MCF 10A (cell line): ENCODE measurements around the gene RAX2. TPM values are rescaled to one million over a fixed set of nuclear protein-coding genes. Genes with fewer than 3 reads are reported as not detected.
A peak's percentile ranks its signal among the peaks of the same experiment; 100 is the strongest.

Source experiments
- BruUV-seq: library from RNA; stranded (reverse); fragments of 400-500 nt; replicated peaks from 2 replicates; lab custom pipeline; 2021; lab: Mats Ljungman, UMichigan
- CTCF ChIA-PET: fragments of 300-600 bp; sonication (Branson Sonifier 250); formaldehyde crosslinking; extraction: SDS; loops from one replicate; lab custom pipeline; 2021; ENCODE audit warnings: antibody characterized with exemption, inconsistent platforms; lab: Yijun Ruan, JAX
- POLR2A ChIA-PET: fragments of 300-600, 350-650 bp; sonication (Branson Sonifier 250); formaldehyde crosslinking; extraction: SDS; loops from one replicate; lab custom pipeline; 2020; ENCODE audit warnings: antibody characterized with exemption, inconsistent platforms; lab: Yijun Ruan, JAX
- DNase-seq: peaks from one replicate; pipeline ENCODE4 v3.0.0-alpha.2; 2018; ENCODE audit not compliant: unreplicated experiment
- H3K27ac Mint-ChIP-seq: one replicate; pipeline ENCODE4 v1.8.0; 2022; ENCODE audit warnings: mild to moderate bottlenecking, low read depth, mixed read lengths; ENCODE audit not compliant: unreplicated experiment
- H3K27me3 Mint-ChIP-seq: one replicate; pipeline ENCODE4 v1.8.0; 2022; ENCODE audit warnings: mixed read lengths; ENCODE audit not compliant: insufficient read depth, unreplicated experiment
- H3K36me3 Mint-ChIP-seq: one replicate; pipeline ENCODE4 v1.8.0; 2022; ENCODE audit warnings: mild to moderate bottlenecking, moderate library complexity, mixed read lengths; ENCODE audit not compliant: insufficient read depth, unreplicated experiment
- H3K4me1 Mint-ChIP-seq: one replicate; pipeline ENCODE4 v1.8.0; 2022; ENCODE audit warnings: mixed read lengths; ENCODE audit not compliant: insufficient read depth, unreplicated experiment
- H3K4me3 Mint-ChIP-seq: one replicate; pipeline ENCODE4 v1.8.0; 2022; ENCODE audit warnings: mild to moderate bottlenecking, moderate library complexity, mixed read lengths; ENCODE audit not compliant: unreplicated experiment
- H3K9me3 Mint-ChIP-seq: one replicate; pipeline ENCODE4 v1.8.0; 2022; ENCODE audit warnings: mixed read lengths; ENCODE audit not compliant: unreplicated experiment
- CTCF ChIP-seq: fragments of 200-600 bp; IDR thresholded peaks from one replicate; pipeline ENCODE4 v1.8.0; 2022; ENCODE audit warnings: antibody characterized with exemption, mild to moderate bottlenecking; ENCODE audit not compliant: unreplicated experiment
- intact Hi-C: fragments of 100-400 bp; cut with micrococcal nuclease; formaldehyde crosslinking; loops from 2 replicates; pipeline ENCODE4 v1.14.1; 2022
- total RNA-seq: library from RNA; stranded (reverse); gene quantifications from 2 replicates; pipeline ENCODE4 v1.2.3, GENCODE V29; 2022

The RAX2 gene
- total RNA-seq, 1 experiment from 2014 or later: not detected

GRCh38 chr19:3721131-3721886 is 50.7 kb downstream of the RAX2 start:
- TF ChIP-seq CTCF: no peak
- DNase-seq: peak; percentile 84
- Mint-ChIP-seq H3K4me1 (peaks cover 6% of the 10 kb centered on the region), H3K36me3 (no peaks in the 10 kb centered on the region), H3K4me3 (peak overlapping the region; percentile 39), H3K27me3 (peaks cover 11% of the 10 kb centered on the region), H3K27ac (no peak overlapping the region), H3K9me3 (no peaks in the 10 kb centered on the region)
- ChIA-PET CTCF (no interaction called here), POLR2A (no interaction called here)
- intact Hi-C loops: no loop called here
- no TSS peak for BruUV-seq

DNA sequence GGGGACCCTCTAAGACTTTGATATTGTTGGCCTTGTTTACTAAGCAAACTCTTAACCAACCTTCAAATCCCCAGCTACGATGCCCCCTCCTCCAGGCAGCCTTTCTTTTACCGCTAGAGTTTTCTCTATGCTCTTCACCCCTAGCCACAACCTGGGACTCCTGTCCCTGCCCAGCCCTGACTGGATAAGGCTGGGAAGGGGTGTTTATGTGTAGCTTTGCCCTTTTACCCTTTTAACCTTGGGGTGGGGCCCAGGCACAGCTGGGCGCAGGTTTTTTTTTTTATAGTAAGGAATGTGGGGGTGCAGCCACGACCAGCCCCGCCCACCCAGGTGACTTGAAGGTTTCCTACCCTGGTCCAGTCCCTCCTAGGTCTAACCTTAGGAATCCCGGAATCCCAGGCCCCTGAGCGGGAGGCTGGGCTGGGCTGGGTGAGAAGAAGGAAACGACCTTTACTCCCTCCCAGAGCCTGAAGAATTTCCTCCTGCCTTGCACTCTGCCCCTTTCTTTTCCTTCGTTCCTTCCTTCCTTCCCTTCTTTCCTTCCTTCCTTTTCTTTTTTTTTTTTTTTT is 51.6 kb downstream of the RAX2 start:
- Mint-ChIP-seq H3K27me3 (peaks cover 11% of the 10 kb centered on the region), H3K4me1 (peaks cover 6% of the 10 kb centered on the region), H3K27ac (no peak overlapping the region), H3K4me3 (no peak overlapping the region), H3K9me3 (no peaks in the 10 kb centered on the region), H3K36me3 (no peaks in the 10 kb centered on the region)
- DNase-seq: no peak
- TF ChIP-seq CTCF: no peak
- ChIA-PET CTCF (no interaction called here), POLR2A (interaction anchor here (1.2 kb wide), 1 partner anchor 34 kb away, joined by 4 read pairs; no protein-coding TSS in a partner anchor)
- intact Hi-C loops: no loop called here
- no TSS peak for BruUV-seq

DNA sequence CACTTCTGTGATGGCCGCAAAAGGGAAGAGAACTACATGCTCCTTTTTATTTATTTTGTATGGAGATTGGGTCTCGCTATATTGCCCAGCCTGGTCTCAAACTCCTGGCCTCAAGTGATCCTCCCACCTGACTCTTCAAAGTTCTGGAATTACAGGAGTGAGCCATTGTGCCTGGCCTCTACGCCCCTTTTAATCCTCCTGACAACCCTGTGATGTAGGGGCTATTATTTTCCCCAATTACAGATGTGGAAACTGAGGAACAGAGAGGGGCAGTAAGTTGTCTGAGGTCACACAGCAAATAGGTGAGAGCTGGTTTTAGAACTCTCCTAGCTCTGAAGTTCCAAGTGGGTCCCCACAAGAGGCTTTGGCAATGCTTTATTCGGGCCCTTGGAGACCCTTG is 52.2 kb downstream of the RAX2 start:
- H3K36me3 Mint-ChIP-seq: no peaks in the 10 kb centered on the region
- no peak overlapping the region for H3K27ac Mint-ChIP-seq
- peaks cover 2% of the 10 kb centered on the region for H3K4me1 Mint-ChIP-seq
- H3K27me3 Mint-ChIP-seq: peaks cover 11% of the 10 kb centered on the region
- no peaks in the 10 kb centered on the region for H3K9me3 Mint-ChIP-seq
- ChIA-PET CTCF (no interaction called here), POLR2A (interaction anchor here (1.2 kb wide), 1 partner anchor 35 kb away, joined by 4 read pairs; no protein-coding TSS in a partner anchor)
- H3K4me3 Mint-ChIP-seq: no peak overlapping the region
- intact Hi-C loops: no loop called here
- BruUV-seq: no TSS peak
- DNase-seq: no peak
- TF ChIP-seq CTCF: no peak

Other genes starting within 250 kb of the RAX2 start
- gene TEKTIP1, start 233.1 kb downstream of the RAX2 start, total RNA-seq: 0.49 and 1.0 TPM in 2 replicates
- gene MFSD12, start 214.6 kb downstream of the RAX2 start, total RNA-seq: 77.5 and 79.4 TPM in 2 replicates
- gene HMG20B, start 199.3 kb downstream of the RAX2 start, total RNA-seq: 54.7 and 64.7 TPM in 2 replicates
- gene GIPC3, start 186.8 kb downstream of the RAX2 start, total RNA-seq: not detected in 2 replicates
- gene TBXA2R, start 165.4 kb downstream of the RAX2 start, total RNA-seq: not detected in 2 replicates
- 24.7 and 25.1 TPM in 2 replicates for gene CACTIN, start 145.4 kb downstream of the RAX2 start, total RNA-seq
- gene PIP5K1C, start 71.8 kb downstream of the RAX2 start, total RNA-seq: 13.3 and 15.8 TPM in 2 replicates
- 0.69 and 1.6 TPM in 2 replicates for gene TJP3, start 63.8 kb downstream of the RAX2 start, total RNA-seq
- gene APBA3, start 10.5 kb downstream of the RAX2 start, total RNA-seq: 22.9 and 27.6 TPM in 2 replicates
- gene MRPL54, start 9.5 kb downstream of the RAX2 start, total RNA-seq: 85.0 and 85.7 TPM in 2 replicates
- not detected in 2 replicates for gene MATK, start 14.2 kb upstream of the RAX2 start, total RNA-seq
- not detected in 2 replicates for gene ZFR2, start 96.8 kb upstream of the RAX2 start, total RNA-seq
- not detected in 2 replicates for gene ATCAY, start 108.5 kb upstream of the RAX2 start, total RNA-seq
- not detected in 2 replicates for gene NMRK2, start 160.8 kb upstream of the RAX2 start, total RNA-seq
- gene DAPK3, start 198.9 kb upstream of the RAX2 start, total RNA-seq: 60.9 and 61.2 TPM in 2 replicates
- 2,296 and 3,126 TPM in 2 replicates for gene EEF2, start 213.2 kb upstream of the RAX2 start, total RNA-seq
- 15.1 and 31.4 TPM in 2 replicates for gene PIAS4, start 235.5 kb upstream of the RAX2 start, total RNA-seq